Uterus (tissue), 2 donors: ENCODE measurements around the gene JARID2.

ENCODE experiments used
- CTCF ChIP-seq, 4 experiments: fragments of 200-600 bp in 2 of 4; fragments of 450-650 bp in 2 of 4; sonication (generic) in 2 of 4; IDR thresholded peaks; one replicate each; pipeline ENCODE4 v1.5.1; 2016 to 2019; ENCODE audit warnings: antibody characterized with exemption in 4 of 4, mild to moderate bottlenecking in 2 of 4, moderate library complexity in 1 of 4
- POLR2A ChIP-seq, 2 donors: fragments of 450-650 bp; IDR thresholded peaks; one replicate each; pipeline ENCODE4 v1.6.1; 2016; ENCODE audit warnings: antibody characterized with exemption in 2 of 2, mild to moderate bottlenecking in 1 of 2, moderate library complexity in 1 of 2

GRCh38 chr6:15426395-15426794 lies 180.5 kb downstream of the JARID2 start:
- TF ChIP-seq POLR2A (IDR thresholded peaks at IDR 0.05) (no peak), CTCF (IDR thresholded peaks at IDR 0.05) (no peak)
